Measurements from ENCODE around the gene XYLT1.
A peak's percentile ranks its signal among the peaks of the same experiment; 100 is the strongest.

The XYLT1 gene

GRCh38 chr16:17070882-17071592 lies 399.7 kb downstream of the XYLT1 start:
- DNase-seq: peak; percentile 51 to 63 (median 56)

GRCh38 chr16:17069681-17070080 lies 401.1 kb downstream of the XYLT1 start:
- DNase-seq: no peak

- no peak for DNase-seq
These were observed 402.2 kb downstream of the XYLT1 start for GRCh38 chr16:17068524-17068923.

- DNase-seq: no peak
These were observed 402.9 kb downstream of the XYLT1 start for GRCh38 chr16:17067882-17068281.

- no peak for DNase-seq
These were observed 407.3 kb downstream of the XYLT1 start for GRCh38 chr16:17063201-17064139.

GRCh38 chr16:17062676-17063075 lies 408.1 kb downstream of the XYLT1 start:
- DNase-seq: no peak

GRCh38 chr16:17061326-17061725 lies 409.4 kb downstream of the XYLT1 start:
- no peak for DNase-seq

- no peak for DNase-seq
These were observed 412.3 kb downstream of the XYLT1 start for GRCh38 chr16:17058471-17058870.

- DNase-seq: no peak
These were observed 414.1 kb downstream of the XYLT1 start for GRCh38 chr16:17056666-17057065.

- DNase-seq: no peak
These were observed 417.1 kb downstream of the XYLT1 start for GRCh38 chr16:17053536-17054160.

All from activated CD4-positive, CD25-positive, alpha-beta regulatory T cell (primary cell).